Mucosa of stomach (tissue), 1 donor: ENCODE data around the gene NKD1.

Source experiments
- H3K27me3 ChIP-seq: one replicate; pipeline ENCODE4 v1.7.0; 2013; ENCODE audit warnings: mild to moderate bottlenecking, low read length; ENCODE audit not compliant: control insufficient read depth, insufficient read depth
- H3K36me3 ChIP-seq: one replicate; pipeline ENCODE4 v1.7.0; 2013; ENCODE audit warnings: low read length; ENCODE audit not compliant: control insufficient read depth, insufficient read depth
- H3K4me1 ChIP-seq: one replicate; pipeline ENCODE4 v1.7.0; 2013; ENCODE audit warnings: mild to moderate bottlenecking, low read length; ENCODE audit not compliant: control insufficient read depth, insufficient read depth
- H3K4me3 ChIP-seq: one replicate; pipeline ENCODE4 v1.7.0; 2013; ENCODE audit warnings: low read length
- H3K9ac ChIP-seq: one replicate; pipeline ENCODE4 v1.7.0; 2013; ENCODE audit warnings: mild to moderate bottlenecking, low read length, moderate library complexity
- H3K9me3 ChIP-seq: one replicate; pipeline ENCODE4 v1.7.0; 2013; ENCODE audit warnings: mild to moderate bottlenecking, low read length, moderate library complexity; ENCODE audit not compliant: control insufficient read depth
- donor health status: Pancreatic carcinoma.

The NKD1 gene

GRCh38 chr16:50555952-50556673 lies 7.9 kb downstream of the NKD1 start:
- Histone ChIP-seq H3K4me1 (no peaks in the 10 kb centered on the region), H3K27me3 (no peaks in the 10 kb centered on the region), H3K9ac (no peak overlapping the region), H3K9me3 (no peaks in the 10 kb centered on the region), H3K4me3 (no peak overlapping the region), H3K36me3 (no peaks in the 10 kb centered on the region)

- Histone ChIP-seq H3K4me1 (no peaks in the 10 kb centered on the region), H3K9ac (no peak overlapping the region), H3K36me3 (no peaks in the 10 kb centered on the region), H3K9me3 (no peaks in the 10 kb centered on the region), H3K27me3 (no peaks in the 10 kb centered on the region), H3K4me3 (no peak overlapping the region)
Observed at GRCh38 chr16:50557046-50557445, 8.8 kb downstream of the NKD1 start.

- Histone ChIP-seq H3K9me3 (no peaks in the 10 kb centered on the region), H3K4me3 (no peak overlapping the region), H3K4me1 (no peaks in the 10 kb centered on the region), H3K27me3 (no peaks in the 10 kb centered on the region), H3K36me3 (no peaks in the 10 kb centered on the region), H3K9ac (no peak overlapping the region)
Observed at GRCh38 chr16:50558913-50559312, 10.7 kb downstream of the NKD1 start.

- Histone ChIP-seq H3K4me3 (no peak overlapping the region), H3K27me3 (no peaks in the 10 kb centered on the region), H3K4me1 (no peaks in the 10 kb centered on the region), H3K9ac (no peak overlapping the region), H3K36me3 (no peaks in the 10 kb centered on the region), H3K9me3 (no peaks in the 10 kb centered on the region)
Observed at GRCh38 chr16:50559342-50559741, 11.1 kb downstream of the NKD1 start.

- no peaks in the 10 kb centered on the region for H3K27me3 ChIP-seq
- H3K4me3 ChIP-seq, result no peak overlapping the region
- no peaks in the 10 kb centered on the region for H3K9me3 ChIP-seq
- H3K36me3 ChIP-seq, result no peaks in the 10 kb centered on the region
- no peaks in the 10 kb centered on the region for H3K4me1 ChIP-seq
- no peak overlapping the region for H3K9ac ChIP-seq
Observed at GRCh38 chr16:50559804-50560514, 11.8 kb downstream of the NKD1 start.

- Histone ChIP-seq H3K36me3 (no peaks in the 10 kb centered on the region), H3K4me3 (no peak overlapping the region), H3K9me3 (no peaks in the 10 kb centered on the region), H3K4me1 (no peaks in the 10 kb centered on the region), H3K27me3 (no peaks in the 10 kb centered on the region), H3K9ac (no peak overlapping the region)
Observed at GRCh38 chr16:50560903-50561863, 13.0 kb downstream of the NKD1 start.

DNA sequence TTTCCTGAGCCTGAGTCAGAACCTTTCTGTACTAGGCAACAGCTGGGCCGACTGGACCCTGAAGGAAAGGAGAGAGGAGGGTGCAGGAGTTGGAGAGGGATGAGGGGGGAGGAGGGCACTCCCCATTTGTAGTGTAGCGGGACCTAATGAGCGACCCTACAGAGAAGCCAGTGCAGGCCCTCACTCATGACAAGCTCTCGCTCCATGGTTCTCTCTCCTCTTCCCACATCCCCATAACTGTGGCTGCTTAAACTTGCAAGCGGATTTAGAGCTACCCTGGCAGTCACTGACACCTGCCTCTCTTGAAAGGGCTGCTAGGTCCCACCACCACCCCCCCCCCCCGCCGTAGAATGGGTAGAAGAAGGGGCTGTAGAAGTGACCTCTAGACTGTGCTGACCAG lies 14.5 kb downstream of the NKD1 start:
- Histone ChIP-seq H3K36me3 (no peaks in the 10 kb centered on the region), H3K4me3 (no peak overlapping the region), H3K9ac (no peak overlapping the region)

GRCh38 chr16:50563989-50564388 lies 15.8 kb downstream of the NKD1 start:
- Histone ChIP-seq H3K9ac (no peak overlapping the region), H3K4me3 (no peak overlapping the region), H3K27me3 (no peaks in the 10 kb centered on the region), H3K9me3 (no peaks in the 10 kb centered on the region), H3K36me3 (no peaks in the 10 kb centered on the region), H3K4me1 (no peaks in the 10 kb centered on the region)

More for the DNA sequence above, 14.5 kb downstream of the NKD1 start:
- Histone ChIP-seq H3K4me1 (no peaks in the 10 kb centered on the region), H3K9me3 (no peaks in the 10 kb centered on the region), H3K27me3 (no peaks in the 10 kb centered on the region)

GRCh38 chr16:50565428-50565827 lies 17.2 kb downstream of the NKD1 start:
- Histone ChIP-seq H3K4me3 (no peak overlapping the region), H3K9me3 (no peaks in the 10 kb centered on the region), H3K27me3 (no peaks in the 10 kb centered on the region), H3K36me3 (no peaks in the 10 kb centered on the region), H3K4me1 (no peaks in the 10 kb centered on the region), H3K9ac (no peak overlapping the region)

- no peak overlapping the region for H3K4me3 ChIP-seq
- no peak overlapping the region for H3K9ac ChIP-seq
- H3K4me1 ChIP-seq, result no peaks in the 10 kb centered on the region
- no peaks in the 10 kb centered on the region for H3K36me3 ChIP-seq
- no peaks in the 10 kb centered on the region for H3K27me3 ChIP-seq
- H3K9me3 ChIP-seq, result no peaks in the 10 kb centered on the region
Observed at GRCh38 chr16:50566014-50566962, 18.1 kb downstream of the NKD1 start.

DNA sequence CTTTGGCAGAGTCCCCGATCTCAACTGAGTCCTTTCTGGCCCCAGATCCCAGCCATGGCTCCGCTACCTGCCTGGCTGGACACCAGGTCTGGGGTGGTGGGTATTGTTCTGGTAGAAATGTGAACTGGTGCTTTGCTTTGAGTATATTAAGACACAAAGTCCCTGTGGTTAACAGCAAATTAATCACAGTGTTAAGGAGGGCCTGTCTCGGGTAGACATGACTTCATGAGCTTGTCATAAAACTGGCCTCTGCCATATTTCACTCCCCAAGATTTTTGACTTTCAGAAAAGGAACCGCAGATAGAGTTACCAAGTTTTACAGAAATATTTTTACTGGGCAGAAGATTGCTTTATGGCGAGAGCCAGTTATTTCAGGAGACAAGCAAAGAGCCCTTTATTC lies 19.5 kb downstream of the NKD1 start:
- no peaks in the 10 kb centered on the region for H3K27me3 ChIP-seq
- no peak overlapping the region for H3K4me3 ChIP-seq
- no peaks in the 10 kb centered on the region for H3K36me3 ChIP-seq
- H3K9me3 ChIP-seq, result no peaks in the 10 kb centered on the region
- H3K9ac ChIP-seq, result no peak overlapping the region
- no peaks in the 10 kb centered on the region for H3K4me1 ChIP-seq
